CD4-positive, alpha-beta T cell treated with Interleukin-6 for 4 hours (primary cell): ENCODE data around the gene SYT8.

ENCODE experiments used
- DNase-seq: peaks from one replicate; pipeline ENCODE4 v3.0.0-alpha.2; 2020; ENCODE audit warnings: mixed read lengths

SYT8 gene

GRCh38 chr11:1832920-1833295, 1.9 kb upstream of the SYT8 start:
- DNase-seq, result no peak

GRCh38 chr11:1834062-1834610, 654 bp upstream of the SYT8 start:
- no peak for DNase-seq

- DNase-seq, result no peak
Measured at GRCh38 chr11:1835671-1836010, 851 bp downstream of the SYT8 start.

GRCh38 chr11:1836011-1836945, 1.5 kb downstream of the SYT8 start:
- DNase-seq, result no peak

- DNase-seq, result peak; percentile 90
Measured at GRCh38 chr11:1837171-1838076, 2.6 kb downstream of the SYT8 start.

GRCh38 chr11:1838077-1838425, 3.3 kb downstream of the SYT8 start:
- DNase-seq, result no peak

GRCh38 chr11:1838426-1839144, 3.8 kb downstream of the SYT8 start, which contains the start of gene TNNI2:
TSS of gene TNNI2 (plus strand) at chr11:1838981. CDS start at chr11:1839697, 716 bp downstream.
- no peak for DNase-seq

GRCh38 chr11:1839204-1839923, 4.6 kb downstream of the SYT8 start:
- DNase-seq, result no peak

GRCh38 chr11:1839924-1840779, 5.4 kb downstream of the SYT8 start:
- no peak for DNase-seq

GRCh38 chr11:1840780-1841480, 6.1 kb downstream of the SYT8 start:
- DNase-seq, result no peak

- DNase-seq, result no peak
Measured at GRCh38 chr11:1841511-1842148, 6.8 kb downstream of the SYT8 start.

- DNase-seq, result no peak
Measured at GRCh38 chr11:1842149-1843097, 7.6 kb downstream of the SYT8 start.

- no peak for DNase-seq
Measured at GRCh38 chr11:1843098-1843473, 8.3 kb downstream of the SYT8 start.

GRCh38 chr11:1843796-1844195, 9.0 kb downstream of the SYT8 start:
- DNase-seq, result no peak

GRCh38 chr11:1844221-1845094, 9.7 kb downstream of the SYT8 start:
- peak; percentile 67 for DNase-seq

- DNase-seq, result no peak
Measured at GRCh38 chr11:1845095-1845429, 10.3 kb downstream of the SYT8 start.

GRCh38 chr11:1845561-1846452, 11.0 kb downstream of the SYT8 start:
- peak; percentile 37 for DNase-seq
